Psoas muscle (tissue), 8 donors: ENCODE results near the gene FOXP2. TPM values are rescaled to one million over a fixed set of nuclear protein-coding genes. Genes with fewer than 3 reads are reported as not detected.
"Not testable (repeated sequence)": the region's sequence is repeated elsewhere in the genome, so short reads cannot be mapped to it uniquely, and the experiment has no call there.

Experiments
- ATAC-seq, 4 donors: fragments of 200-7000 bp; cut with Tn5 transposase; one replicate each; pipeline ENCODE4 v1.9.1; 2020; ENCODE audit warnings: moderate library complexity in 3 of 4, mild to moderate bottlenecking in 2 of 4
- DNase-seq, 2 donors: peaks; one replicate each; pipeline ENCODE4 v3.0.0-alpha.2; 2020
- H3K27ac ChIP-seq: fragments of 200-600 bp; one replicate; pipeline ENCODE4 v1.8.0; 2022
- H3K27me3 ChIP-seq, 3 donors: fragments of 200-600 bp in 1 of 3; one replicate each; pipeline versions ENCODE4 v1.6.1 to v1.8.0; 2013 to 2022; ENCODE audit warnings: low read length in 2 of 3, mild to moderate bottlenecking in 2 of 3, moderate library complexity in 1 of 3; ENCODE audit not compliant: insufficient read depth in 3 of 3
- H3K36me3 ChIP-seq, 2 donors: fragments of 200-600 bp in 1 of 2; one replicate each; pipeline versions ENCODE4 v1.6.1 to v1.8.0; 2013 to 2022; ENCODE audit warnings: low read depth in 1 of 2, mild to moderate bottlenecking in 1 of 2, moderate library complexity in 1 of 2; ENCODE audit not compliant: insufficient read depth in 1 of 2
- H3K4me1 ChIP-seq: fragments of 200-600 bp; one replicate; pipeline ENCODE4 v1.8.0; 2022
- H3K4me3 ChIP-seq: fragments of 200-600 bp; one replicate; pipeline ENCODE4 v1.8.0; 2022; ENCODE audit warnings: mild to moderate bottlenecking
- H3K9me3 ChIP-seq: fragments of 200-600 bp; one replicate; pipeline ENCODE4 v1.8.0; 2022
- CTCF ChIP-seq: fragments of 200-600 bp; IDR thresholded peaks from one replicate; pipeline ENCODE4 v1.8.0; 2022; ENCODE audit warnings: antibody characterized with exemption
- WGBS, 3 donors: extraction: QIAGEN DNeasy Blood & Tissue Kit; methylation state at CpG; one replicate each; pipeline versions ENCODE4 v1.1.6 to v1.1.7; 2013; 5-methylcytosine and 5-hydroxymethylcytosine counted together
- intact Hi-C, 2 donors: fragments of 100-400 bp; cut with DNase I; formaldehyde crosslinking; loops; one replicate each; pipeline versions ENCODE4 v1.11.0 to v1.14.2; 2022
- polyA plus RNA-seq, 3 donors: library from polyadenylated mRNA; stranded (reverse); fragments of 200-250 nt; gene quantifications; one replicate each; pipeline ENCODE4 v1.2.3, GENCODE V29; 2013
- total RNA-seq, 4 donors: library from RNA; stranded (reverse); fragmentation: NEBNext Ultra II Directional in 2 of 4; extraction: Animal tissue kit (Norgen Biotek cat#: 25700) in 2 of 4; gene quantifications; one replicate each; pipeline versions ENCODE4 v1.2.1 to v1.2.4, GENCODE V29; 2021 to 2023
- donor health status: healthy with polysubstance abuse.
- donor health status: DM: no; HTN: no; CAD: no; lungs with moderate emphysema.
- donor health status: Bipolar disorder and iron deficiency.
- donor health status: healthy.
- donor health status: DM: yes; HTN: yes; CAD: no.
- donor health status: DM: no; HTN: no; CAD: no.
- donor health status: DM: no; HTN: no; CAD: no.
- donor health status: DM: yes; HTN: yes; CAD: no.

FOXP2 gene
- total and polyA plus RNA-seq, 7 donors: 0.35 to 6.7 (median 5.1) TPM

- Histone ChIP-seq H3K36me3 (no peaks in the 10 kb centered on the region), H3K4me3 (no peak overlapping the region), H3K27ac (no peak overlapping the region), H3K4me1 (peaks cover 10% of the 10 kb centered on the region), H3K9me3 (no peaks in the 10 kb centered on the region), H3K27me3 (no peaks in the 10 kb centered on the region)
- 42 to 46% (median 42%) methylated on average over 5 of the region's 5 CpGs for WGBS, 3 donors
- intact Hi-C loops: no loop called here
- DNase-seq: no peak
- TF ChIP-seq CTCF: no peak
- peak in 1 of 4 donors; percentile 27 for ATAC-seq
Observed at GRCh38 chr7:114502454-114503254, 88.0 kb downstream of the FOXP2 start.

GRCh38 chr7:114504586-114504985 lies 90.0 kb downstream of the FOXP2 start:
- DNase-seq (no peak), ATAC-seq (no peak)
- no peaks in the 10 kb centered on the region for H3K9me3 ChIP-seq
- TF ChIP-seq CTCF: no peak
- no peaks in the 10 kb centered on the region for H3K36me3 ChIP-seq
- WGBS, 3 donors: 83 to 92% (median 91%) methylated on average over 1 of the region's 1 CpG
- peaks cover 23% of the 10 kb centered on the region for H3K4me1 ChIP-seq
- no peak overlapping the region for H3K27ac ChIP-seq
- intact Hi-C loops: no loop called here
- H3K4me3 ChIP-seq: no peak overlapping the region
- H3K27me3 ChIP-seq: no peaks in the 10 kb centered on the region

- no peaks in the 10 kb centered on the region for H3K27me3 ChIP-seq
- no peak overlapping the region for H3K4me3 ChIP-seq
- TF ChIP-seq CTCF: no peak
- intact Hi-C loops: no loop called here
- H3K4me1 ChIP-seq: peaks cover 23% of the 10 kb centered on the region
- no peaks in the 10 kb centered on the region for H3K9me3 ChIP-seq
- DNase-seq: no peak
- H3K27ac ChIP-seq: peak overlapping the region; percentile 61
- peak in 2 of 4 donors; percentile 8 to 32 for ATAC-seq
- H3K36me3 ChIP-seq: no peaks in the 10 kb centered on the region
- WGBS, 3 donors: 83 to 90% (median 88%) methylated on average over 1 of the region's 1 CpG
Observed at GRCh38 chr7:114507381-114507780, 92.8 kb downstream of the FOXP2 start.

- intact Hi-C loops: no loop called here
- no peak for TF ChIP-seq CTCF
- H3K36me3 ChIP-seq: no peaks in the 10 kb centered on the region
- DNase-seq: no peak
- peak overlapping the region; percentile 61 for H3K27ac ChIP-seq
- peaks cover 23% of the 10 kb centered on the region for H3K4me1 ChIP-seq
- H3K9me3 ChIP-seq: no peaks in the 10 kb centered on the region
- H3K27me3 ChIP-seq: no peaks in the 10 kb centered on the region
- ATAC-seq: peak; percentile 87 to 98 (median 96)
- H3K4me3 ChIP-seq: no peak overlapping the region
Observed at GRCh38 chr7:114508086-114508485, 93.5 kb downstream of the FOXP2 start.

- H3K4me3 ChIP-seq, H3K36me3 ChIP-seq, H3K27me3 ChIP-seq, H3K9me3 ChIP-seq, H3K27ac ChIP-seq, ATAC-seq, DNase-seq, intact Hi-C loops: not testable (repeated sequence)
- H3K4me1 ChIP-seq: peaks cover 23% of the 10 kb centered on the region
- WGBS, 3 donors: 93 to 95% (median 94%) methylated on average over 1 of the region's 1 CpG
Observed at GRCh38 chr7:114510824-114511223, 96.2 kb downstream of the FOXP2 start.
